GM19099 (cell line): ENCODE measurements around the gene PIPOX.

Experiments
- POLR2A ChIP-seq: IDR thresholded peaks from 3 replicates; pipeline ENCODE4 v1.6.1; 2011; ENCODE audit warnings: low read depth; ENCODE audit not compliant: insufficient read length; ENCODE audit errors: extremely low read depth

PIPOX gene

DNA sequence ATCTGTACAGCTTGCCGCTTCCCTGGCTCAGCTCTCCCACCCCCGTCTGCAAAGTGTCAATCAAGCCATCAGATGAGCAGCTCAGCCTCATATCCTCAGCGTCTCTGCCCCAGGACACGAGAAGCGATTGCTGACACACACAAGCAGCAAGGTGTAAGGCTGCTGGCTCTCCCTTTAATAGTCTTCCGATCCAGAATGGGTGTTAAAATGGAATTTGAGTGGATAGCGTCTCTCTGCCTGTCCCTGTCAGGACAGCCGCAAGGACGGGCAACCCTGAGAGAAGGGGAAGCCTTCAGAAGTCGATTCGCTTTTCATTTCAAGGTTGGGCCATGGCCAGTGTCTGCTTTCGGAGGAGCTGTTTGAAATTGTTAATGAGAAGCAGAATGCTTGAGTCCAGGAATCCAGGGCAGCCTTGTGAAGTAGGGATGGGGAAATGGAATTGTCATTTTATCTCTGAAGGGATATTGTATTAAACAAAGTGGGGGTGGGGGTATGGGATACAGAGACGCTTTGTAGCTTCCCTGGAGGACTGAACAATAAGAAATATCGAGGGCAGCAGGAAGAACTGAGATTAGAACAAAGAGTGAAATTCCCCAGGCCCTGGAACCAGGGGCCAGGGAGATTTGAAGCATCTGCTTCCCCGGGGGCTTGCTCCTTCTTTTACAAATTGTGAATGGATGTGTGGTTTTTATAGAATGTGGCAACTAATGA lies 4.7 kb upstream of the PIPOX start:
- TF ChIP-seq POLR2A = no peak

DNA sequence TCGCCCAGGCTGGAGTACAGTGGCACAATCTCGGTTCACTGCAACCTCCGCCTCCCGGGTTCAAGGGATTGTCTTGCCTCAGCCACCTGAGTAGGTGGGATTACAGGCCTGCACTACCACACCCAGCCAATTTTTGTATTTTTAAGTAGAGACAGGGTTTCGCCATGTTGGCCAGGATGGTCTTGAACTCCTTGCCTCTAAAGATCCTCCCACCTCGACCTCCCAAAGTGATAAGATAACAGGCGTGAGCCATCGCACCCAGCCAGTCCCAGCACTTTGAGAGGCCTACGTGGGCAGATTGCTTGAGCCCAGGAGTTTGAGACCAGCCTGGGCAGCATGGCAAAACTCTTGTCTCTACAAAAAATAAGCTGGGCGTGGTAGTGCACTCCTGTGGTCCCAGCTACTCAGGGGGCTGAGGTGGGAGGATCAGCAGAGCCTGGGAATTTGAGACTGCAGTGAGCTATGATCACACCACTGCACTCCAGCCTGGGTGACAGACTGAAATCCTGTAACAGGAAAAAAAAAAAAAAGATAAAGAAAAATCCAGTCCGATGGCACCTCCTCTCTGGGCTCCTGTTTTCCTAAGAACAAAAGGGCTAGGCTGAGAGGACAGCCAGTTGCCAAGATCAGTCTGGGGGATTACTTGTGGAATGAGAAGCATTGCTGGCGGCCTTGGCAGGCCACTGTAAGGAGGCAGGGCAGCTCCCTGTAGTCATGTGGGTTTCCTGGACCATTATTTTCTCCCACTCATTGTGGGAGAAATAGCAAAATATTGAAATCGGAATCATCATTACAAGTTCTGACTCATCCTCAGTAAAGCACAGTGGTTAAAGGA lies 3.0 kb upstream of the PIPOX start:
- no peak for TF ChIP-seq POLR2A

- TF ChIP-seq POLR2A = no peak
These were observed 1.9 kb upstream of the PIPOX start for GRCh38 chr17:29041091-29041490.

GRCh38 chr17:29041571-29041970 lies 1.4 kb upstream of the PIPOX start:
- no peak for TF ChIP-seq POLR2A

DNA sequence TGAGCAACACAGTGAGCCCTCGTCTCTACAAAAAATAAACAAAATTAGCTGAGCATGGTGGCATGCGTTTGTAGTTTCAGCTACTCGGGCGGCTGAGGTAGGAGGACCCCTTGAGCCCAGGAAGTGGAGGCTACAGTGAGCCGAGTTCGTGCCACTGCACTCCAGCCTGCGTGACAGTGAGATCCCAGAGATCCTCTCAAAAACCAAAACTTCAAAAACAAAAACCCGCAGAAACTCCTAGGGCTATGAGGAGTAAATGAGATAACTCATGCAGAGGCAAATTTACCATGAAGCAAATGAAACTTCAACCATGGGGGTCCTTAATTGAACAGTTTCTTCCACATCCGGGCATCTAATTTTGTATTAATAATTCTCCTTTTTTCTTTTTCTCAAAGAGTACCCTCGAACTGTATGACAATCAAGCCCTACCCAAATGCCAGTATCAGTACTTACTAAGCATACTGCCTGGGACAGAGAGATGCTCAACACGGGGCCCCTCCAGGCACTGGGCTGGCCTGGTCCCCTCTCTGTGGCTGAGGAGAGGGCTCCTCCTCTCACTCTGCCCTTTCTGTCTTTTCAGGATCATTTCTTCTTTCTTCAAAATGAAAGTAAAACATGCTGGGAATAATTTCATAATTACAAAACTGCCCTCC lies 789 bp upstream of the PIPOX start:
- TF ChIP-seq POLR2A = no peak

GRCh38 chr17:29043539-29044145 lies 701 bp downstream of the PIPOX start:
- TF ChIP-seq POLR2A = no peak

DNA sequence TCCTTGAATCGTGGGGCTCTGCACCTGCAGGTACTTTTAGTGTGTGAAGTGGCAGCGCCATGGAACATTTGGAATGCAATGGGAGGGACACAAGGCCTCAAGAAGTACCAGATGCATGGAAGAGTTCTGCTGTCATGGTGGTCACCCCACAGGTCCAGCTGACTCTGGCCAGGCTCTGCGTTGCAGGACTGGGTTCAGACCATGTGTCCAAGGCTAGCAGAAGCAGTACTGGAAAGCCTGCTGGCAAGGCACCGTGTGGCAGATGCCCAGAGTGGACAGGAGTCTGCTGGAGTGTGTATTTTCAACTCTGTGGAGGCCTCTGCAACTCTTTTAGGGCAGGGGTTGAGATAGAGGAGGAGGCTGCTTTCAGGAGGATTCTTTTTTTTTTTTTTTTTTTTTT lies 2.1 kb downstream of the PIPOX start:
- no peak for TF ChIP-seq POLR2A

- TF ChIP-seq POLR2A = no peak
These were observed 3.0 kb downstream of the PIPOX start for GRCh38 chr17:29045734-29046472.

- no peak for TF ChIP-seq POLR2A
These were observed 3.5 kb downstream of the PIPOX start for GRCh38 chr17:29046473-29046839.

- TF ChIP-seq POLR2A = no peak
These were observed 5.8 kb downstream of the PIPOX start for GRCh38 chr17:29048440-29049368.

DNA sequence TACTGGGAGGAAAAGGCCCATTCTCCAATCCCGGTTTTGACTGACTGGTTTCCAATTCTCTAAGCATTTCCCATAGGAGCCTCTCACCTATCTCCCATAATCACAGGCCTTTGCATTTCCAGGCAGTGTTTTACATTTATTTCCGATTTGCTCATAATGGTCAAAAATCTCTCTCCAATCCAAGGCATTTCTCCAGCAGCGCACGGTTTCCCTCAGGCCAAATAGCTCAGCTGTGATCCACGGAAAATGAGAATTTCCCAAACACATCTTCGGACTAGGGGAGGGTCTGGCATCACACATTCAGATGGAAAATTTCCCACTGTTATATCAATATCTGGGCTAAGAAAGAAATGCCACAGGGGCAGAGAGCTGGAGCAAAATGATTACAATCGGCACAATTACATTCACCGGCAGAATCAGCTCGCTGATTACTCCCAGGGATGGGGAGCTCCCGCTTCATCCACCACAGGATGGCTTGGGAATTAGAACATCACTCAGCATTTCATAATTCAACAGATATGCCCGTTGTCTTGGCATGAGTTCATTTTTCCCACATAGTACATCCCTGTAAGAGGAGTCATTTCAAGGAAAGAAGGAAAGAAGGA lies 6.7 kb downstream of the PIPOX start:
- no peak for TF ChIP-seq POLR2A

DNA sequence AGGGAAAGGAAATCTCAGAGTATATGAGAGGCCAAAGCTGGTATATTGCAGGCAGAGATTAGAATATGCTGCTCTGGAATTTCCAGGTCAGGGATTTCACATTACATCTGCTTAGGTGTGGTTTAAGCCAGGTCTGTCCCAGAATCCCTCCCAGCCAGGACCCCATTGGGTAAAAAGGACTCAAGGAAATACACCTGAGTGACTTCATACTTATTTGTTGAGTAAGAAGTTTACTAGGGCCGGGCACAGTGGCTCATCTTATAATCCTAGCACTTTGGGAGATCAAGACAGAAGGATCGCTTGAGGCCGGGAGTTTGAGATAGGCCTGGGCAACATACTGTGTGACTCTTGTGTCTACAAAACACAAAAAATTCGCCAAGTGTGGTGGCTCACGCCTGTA lies 7.2 kb downstream of the PIPOX start:
- TF ChIP-seq POLR2A = no peak

DNA sequence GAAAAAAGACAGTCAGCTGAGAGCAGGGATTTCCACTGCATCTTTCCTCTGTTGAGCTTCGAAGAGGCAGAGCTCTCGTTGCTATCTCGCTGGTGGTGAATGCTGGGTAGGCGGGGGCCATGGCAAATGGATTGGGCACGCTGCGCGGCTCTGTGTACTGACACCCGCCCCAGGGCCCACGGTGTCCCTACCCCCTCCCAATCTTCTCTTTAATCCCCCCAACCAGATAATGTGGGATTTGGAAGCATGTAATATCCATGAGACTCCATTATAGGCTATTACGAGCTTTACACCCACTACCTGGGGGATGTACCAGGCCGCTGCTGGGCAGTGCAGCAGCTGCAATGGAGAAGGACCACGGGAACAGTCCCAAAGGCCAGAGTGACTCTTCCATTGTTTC lies 8.3 kb downstream of the PIPOX start:
- no peak for TF ChIP-seq POLR2A
